OCI-LY7 (cell line): ENCODE measurements around the gene CDK19.

Source experiments
- EZH2phosphoT487 ChIP-seq: fragments of 200-600 bp; sonication (generic); IDR thresholded peaks from 2 replicates; pipeline ENCODE4 v1.6.1; 2018; ENCODE audit warnings: low read depth, borderline replicate concordance, mild to moderate bottlenecking, mixed run types, antibody characterized with exemption, low read length, moderate library complexity, mixed read lengths
- TF ChIP-seq, protein P1 (sequence below): fragments of 200-600 bp; sonication (generic); conservative IDR thresholded peaks from 2 replicates; pipeline ENCODE4 v1.5.1; 2014; ENCODE audit warnings: mild to moderate bottlenecking, antibody characterized with exemption, low read length, moderate library complexity, mixed read lengths

DNA sequence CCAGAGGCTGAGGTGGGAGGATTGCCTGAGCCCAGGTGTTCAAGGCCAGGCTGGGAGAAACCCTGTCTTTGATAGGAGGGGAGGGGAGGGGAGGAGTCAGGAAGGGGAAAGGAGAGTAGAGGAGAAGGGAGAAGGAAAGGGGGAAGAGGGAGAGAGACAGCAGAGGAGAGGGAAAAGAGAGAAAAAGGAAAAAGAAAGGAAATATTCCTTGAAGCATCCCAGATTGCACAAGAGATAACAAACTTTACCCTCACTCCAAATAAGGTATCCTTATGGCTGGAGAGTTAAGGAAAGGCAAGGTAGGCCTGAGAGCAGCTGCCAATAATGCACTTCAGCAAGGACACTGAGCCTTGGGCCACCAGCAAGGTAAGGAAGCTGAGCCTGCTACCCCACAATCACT lies 172.6 kb downstream of the CDK19 start:
- TF ChIP-seq, protein P1, sequence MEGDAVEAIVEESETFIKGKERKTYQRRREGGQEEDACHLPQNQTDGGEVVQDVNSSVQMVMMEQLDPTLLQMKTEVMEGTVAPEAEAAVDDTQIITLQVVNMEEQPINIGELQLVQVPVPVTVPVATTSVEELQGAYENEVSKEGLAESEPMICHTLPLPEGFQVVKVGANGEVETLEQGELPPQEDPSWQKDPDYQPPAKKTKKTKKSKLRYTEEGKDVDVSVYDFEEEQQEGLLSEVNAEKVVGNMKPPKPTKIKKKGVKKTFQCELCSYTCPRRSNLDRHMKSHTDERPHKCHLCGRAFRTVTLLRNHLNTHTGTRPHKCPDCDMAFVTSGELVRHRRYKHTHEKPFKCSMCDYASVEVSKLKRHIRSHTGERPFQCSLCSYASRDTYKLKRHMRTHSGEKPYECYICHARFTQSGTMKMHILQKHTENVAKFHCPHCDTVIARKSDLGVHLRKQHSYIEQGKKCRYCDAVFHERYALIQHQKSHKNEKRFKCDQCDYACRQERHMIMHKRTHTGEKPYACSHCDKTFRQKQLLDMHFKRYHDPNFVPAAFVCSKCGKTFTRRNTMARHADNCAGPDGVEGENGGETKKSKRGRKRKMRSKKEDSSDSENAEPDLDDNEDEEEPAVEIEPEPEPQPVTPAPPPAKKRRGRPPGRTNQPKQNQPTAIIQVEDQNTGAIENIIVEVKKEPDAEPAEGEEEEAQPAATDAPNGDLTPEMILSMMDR: no peak
- no peak for TF ChIP-seq EZH2phosphoT487
